ENCODE measurements around the gene TARS1.

DNA sequence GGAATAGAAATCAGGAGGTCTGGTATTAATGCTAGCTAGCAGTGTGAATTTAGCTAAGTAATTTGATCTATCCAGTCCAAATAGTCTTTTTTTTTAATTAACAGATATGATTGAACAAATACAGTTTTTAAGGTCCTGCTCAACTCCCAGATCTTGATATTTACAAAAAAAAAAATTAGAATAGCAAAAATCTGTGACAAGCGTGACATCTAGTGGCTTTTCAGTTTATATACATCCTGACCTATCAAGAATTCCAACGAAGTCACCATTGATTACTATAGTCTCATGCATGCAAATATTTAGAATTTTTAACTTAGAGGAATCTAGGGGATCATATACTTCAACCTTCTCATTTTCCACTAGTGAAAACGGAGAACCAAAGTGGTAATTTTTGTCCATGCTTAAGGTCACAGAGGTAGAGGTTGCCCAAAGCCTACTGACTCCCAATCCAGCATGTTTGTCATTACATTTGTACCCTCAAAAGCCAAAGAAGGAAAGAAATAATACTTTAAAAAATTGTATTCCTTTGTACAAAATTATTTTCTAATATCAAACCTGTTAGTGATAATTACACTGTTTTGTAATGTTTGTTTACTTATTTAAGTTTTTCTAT lies 17.6 kb upstream of the TARS1 start:
- TF ChIP-seq CTCF (IDR thresholded peaks at IDR 0.05; ENCODE audit: control extremely low read depth in 1 of 3, insufficient read depth in 1 of 3, low read depth in 1 of 3, low read length in 3 of 3) (peak in 1 of 3 experiments; percentile 6; a peak in 1 of 4 replicates), TAF7 (optimal IDR thresholded peaks at IDR 0.05; ENCODE audit: borderline replicate concordance, low read depth, low read length) (no peak), POLR2A (IDR thresholded peaks at IDR 0.05; ENCODE audit: control extremely low read depth in 1 of 2, low read depth in 2 of 2, low read length in 2 of 2) (no peak), EZH2 (IDR thresholded peaks at IDR 0.05; ENCODE audit: low read depth, low read length, severe bottlenecking) (no peak), KDM1A (IDR thresholded peaks at IDR 0.05; ENCODE audit: borderline replicate concordance, low read length) (no peak)
- TF ChIP-seq, protein P1, sequence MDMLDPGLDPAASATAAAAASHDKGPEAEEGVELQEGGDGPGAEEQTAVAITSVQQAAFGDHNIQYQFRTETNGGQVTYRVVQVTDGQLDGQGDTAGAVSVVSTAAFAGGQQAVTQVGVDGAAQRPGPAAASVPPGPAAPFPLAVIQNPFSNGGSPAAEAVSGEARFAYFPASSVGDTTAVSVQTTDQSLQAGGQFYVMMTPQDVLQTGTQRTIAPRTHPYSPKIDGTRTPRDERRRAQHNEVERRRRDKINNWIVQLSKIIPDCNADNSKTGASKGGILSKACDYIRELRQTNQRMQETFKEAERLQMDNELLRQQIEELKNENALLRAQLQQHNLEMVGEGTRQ (IDR thresholded peaks at IDR 0.05; ENCODE audit: low read length) = no peak
